ENCODE measurements around the gene MRPS24. TPM values are rescaled to one million over a fixed set of nuclear protein-coding genes. Genes with fewer than 3 reads are reported as not detected.
"Not testable (repeated sequence)": the region's sequence is repeated elsewhere in the genome, so short reads cannot be mapped to it uniquely, and the experiment has no call there.

MRPS24 gene
- polyA plus RNA-seq, 10 donors, result 58.7 to 83.7 (median 71.9) TPM

- no peak for DNase-seq
Observed at GRCh38 chr7:43844662-43845061, 24.7 kb downstream of the MRPS24 start.

- DNase-seq, result no peak
Observed at GRCh38 chr7:43844257-43844656, 25.1 kb downstream of the MRPS24 start.

DNA sequence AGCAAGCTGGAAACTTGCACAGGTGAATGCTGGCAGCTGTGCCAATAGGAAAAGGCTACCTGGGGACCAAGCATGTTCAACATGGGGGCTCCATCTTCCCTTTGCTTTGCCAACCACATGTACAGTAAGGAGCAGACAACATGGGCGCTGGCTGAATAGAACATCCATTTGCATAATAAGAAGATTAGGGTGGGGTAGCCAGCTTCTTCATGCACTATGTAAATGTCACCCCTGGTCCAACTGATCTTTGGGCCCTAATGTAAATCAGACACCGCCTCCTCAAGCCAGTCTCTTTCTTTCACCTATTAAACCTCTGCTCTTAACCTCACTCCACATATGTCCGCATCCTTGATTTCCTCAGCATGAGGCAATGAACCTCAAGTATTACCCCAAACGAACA lies 26.0 kb downstream of the MRPS24 start:
- no peak for DNase-seq

- DNase-seq, result no peak
Observed at GRCh38 chr7:43838201-43838658, 31.1 kb downstream of the MRPS24 start.

GRCh38 chr7:43834463-43835251 lies 34.7 kb downstream of the MRPS24 start:
- DNase-seq, result peak in 2 of 3 donors; percentile 6 to 22

DNA sequence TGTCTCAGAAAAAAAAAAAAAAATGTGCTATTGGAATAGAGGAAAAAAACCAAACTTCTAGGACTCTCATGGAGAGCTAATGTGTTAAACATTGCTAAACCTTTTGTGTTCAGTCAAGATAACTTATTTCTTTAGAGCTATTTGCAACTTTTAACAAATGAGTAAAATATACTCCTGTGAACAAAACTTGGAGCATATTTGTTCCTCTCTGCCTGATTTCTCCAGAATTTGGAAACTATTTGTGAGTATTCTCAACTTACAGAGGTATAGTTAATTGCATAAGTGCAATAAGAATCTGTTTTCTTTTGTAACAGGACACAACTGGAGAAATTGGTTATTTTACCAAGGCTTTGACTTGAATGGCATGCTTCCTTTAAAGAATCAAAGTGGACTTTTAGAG lies 38.4 kb downstream of the MRPS24 start:
- DNase-seq, result not testable (repeated sequence)

- no peak for DNase-seq
Observed at GRCh38 chr7:43825391-43825808, 43.9 kb downstream of the MRPS24 start.

DNA sequence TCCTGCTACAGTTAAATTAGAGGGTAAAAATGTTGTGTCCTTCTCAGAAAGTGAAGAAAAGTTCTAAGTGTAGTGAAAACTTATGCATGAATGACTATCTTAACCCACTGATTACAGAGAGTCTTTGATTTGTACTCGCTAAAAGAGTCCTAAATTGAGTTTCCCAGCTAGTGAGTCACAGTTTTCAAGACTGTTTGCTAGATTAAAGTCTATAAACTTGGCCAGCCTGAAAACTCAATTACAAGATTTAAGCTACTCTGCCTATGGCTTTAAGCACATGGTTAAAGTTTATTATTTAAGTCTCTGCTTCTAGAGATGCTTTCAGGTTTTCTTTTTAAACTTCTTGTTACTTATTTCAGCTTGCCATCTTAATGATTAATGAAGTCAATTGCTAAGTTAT lies 44.4 kb downstream of the MRPS24 start:
- no peak for DNase-seq

DNA sequence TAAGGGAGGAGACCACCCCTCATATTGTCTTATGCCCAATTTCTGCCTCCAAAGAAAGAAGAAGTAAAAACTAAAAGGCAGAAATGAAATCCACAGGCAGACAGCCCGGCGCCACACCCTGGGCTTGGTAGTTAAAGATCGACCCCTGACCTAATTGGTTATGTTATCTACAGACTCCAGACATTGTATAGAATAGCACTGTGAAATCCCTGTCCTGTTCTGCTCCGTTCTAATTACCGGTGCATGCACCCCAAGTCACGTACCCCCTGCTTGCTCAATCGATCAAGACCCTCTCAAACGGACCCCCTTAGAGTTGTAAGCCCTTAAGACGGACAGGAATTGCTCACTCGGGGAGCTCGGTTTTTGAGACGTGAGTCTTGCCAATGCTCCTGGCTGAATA lies 44.8 kb downstream of the MRPS24 start:
- DNase-seq, result not testable (repeated sequence)

DNA sequence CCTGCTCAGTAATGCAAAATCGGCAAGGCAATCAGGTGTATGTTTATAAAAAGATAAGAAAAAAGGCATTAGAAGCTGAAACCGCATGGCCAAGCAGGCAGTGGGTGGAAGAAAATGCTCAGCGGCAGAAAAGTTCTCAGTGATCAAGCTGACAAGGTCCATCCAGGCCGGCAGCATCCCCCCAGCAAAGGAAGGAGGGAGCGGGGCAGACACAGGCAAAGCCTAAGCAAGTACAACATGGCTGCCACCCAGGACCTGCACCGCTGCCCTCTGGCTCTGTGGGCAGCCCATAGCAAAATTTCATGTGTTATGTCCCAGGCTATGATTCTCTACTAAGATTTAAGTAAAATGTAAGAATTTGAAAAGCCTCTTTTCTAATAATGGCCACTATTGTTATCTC lies 45.4 kb downstream of the MRPS24 start:
- DNase-seq, result no peak

- DNase-seq, result not testable (repeated sequence)
Observed at GRCh38 chr7:43823425-43823824, 45.9 kb downstream of the MRPS24 start.

Other genes starting within 250 kb of the MRPS24 start
- gene COA1, start 140.0 kb downstream of the MRPS24 start, polyA plus RNA-seq (ENCODE audit: insufficient read length in 10 of 10), result 10 to 100 TPM; 35.2 to 45.4 (median 40.7) TPM
- 10 to 100 TPM; 27.7 to 37.1 (median 29.6) TPM for gene BLVRA, start 110.8 kb downstream of the MRPS24 start, polyA plus RNA-seq (ENCODE audit: insufficient read length in 10 of 10)
- gene URGCP, start 37.1 kb upstream of the MRPS24 start, polyA plus RNA-seq (ENCODE audit: insufficient read length in 10 of 10), result 10 to 100 TPM; 15.7 to 22.7 (median 20.4) TPM
- 10 to 100 TPM; 14.6 to 23.6 (median 20.4) TPM for gene UBE2D4, start 56.9 kb upstream of the MRPS24 start, polyA plus RNA-seq (ENCODE audit: insufficient read length in 10 of 10)
- 1 to 10 TPM in 3 of 10 donors, under 1 TPM in 7; 0.20 to 2.0 (median 0.73) TPM for gene SPDYE1, start 128.4 kb upstream of the MRPS24 start, polyA plus RNA-seq (ENCODE audit: insufficient read length in 10 of 10)
- gene DBNL, start 175.2 kb upstream of the MRPS24 start, polyA plus RNA-seq (ENCODE audit: insufficient read length in 10 of 10), result 10 to 100 TPM; 33.9 to 60.6 (median 44.6) TPM
- 100 to 1,000 TPM; 100 to 285 (median 240) TPM for gene PGAM2, start 196.1 kb upstream of the MRPS24 start, polyA plus RNA-seq (ENCODE audit: insufficient read length in 10 of 10)
- gene POLM, start 213.0 kb upstream of the MRPS24 start, polyA plus RNA-seq (ENCODE audit: insufficient read length in 10 of 10), result 10 to 100 TPM in 9 of 10 donors, 1 to 10 TPM in 1; 9.3 to 18.8 (median 11.3) TPM
- gene AEBP1, start 234.8 kb upstream of the MRPS24 start, polyA plus RNA-seq (ENCODE audit: insufficient read length in 10 of 10), result 100 to 1,000 TPM in 4 of 10 donors, 10 to 100 TPM in 6; 58.9 to 135 (median 84.9) TPM